Calu3 (cell line): ENCODE measurements around the gene TPSB2. TPM values are rescaled to one million over a fixed set of nuclear protein-coding genes. Genes with fewer than 3 reads are reported as not detected.
"Not testable (repeated sequence)": the region's sequence is repeated elsewhere in the genome, so short reads cannot be mapped to it uniquely, and the experiment has no call there.

Experiments used
- BruUV-seq: library from RNA; stranded (reverse); fragments of 400-500 nt; replicated peaks from 2 replicates; lab custom pipeline; 2021; lab: Mats Ljungman, UMichigan
- CTCF ChIA-PET: fragments of 300-600 bp; sonication (Branson Sonifier 250); formaldehyde crosslinking; loops from one replicate; lab custom pipeline; 2022; ENCODE audit warnings: antibody characterized with exemption; lab: Charles Lee
- DNase-seq: peaks from one replicate; pipeline ENCODE4 v3.0.0; 2022
- H3K27ac Mint-ChIP-seq: one replicate; pipeline ENCODE4 v1.8.0; 2022; ENCODE audit warnings: mixed read lengths; ENCODE audit not compliant: unreplicated experiment
- H3K27me3 Mint-ChIP-seq: one replicate; pipeline ENCODE4 v1.8.0; 2022; ENCODE audit warnings: mixed read lengths; ENCODE audit not compliant: unreplicated experiment
- H3K36me3 Mint-ChIP-seq: one replicate; pipeline ENCODE4 v1.8.0; 2022; ENCODE audit warnings: mild to moderate bottlenecking, moderate library complexity, mixed read lengths; ENCODE audit not compliant: insufficient read depth, unreplicated experiment
- H3K4me1 Mint-ChIP-seq: one replicate; pipeline ENCODE4 v1.8.0; 2022; ENCODE audit warnings: mild to moderate bottlenecking, low read depth, mixed read lengths; ENCODE audit not compliant: unreplicated experiment
- H3K4me3 Mint-ChIP-seq: one replicate; pipeline ENCODE4 v1.8.0; 2022; ENCODE audit warnings: mild to moderate bottlenecking, low read depth, moderate library complexity, mixed read lengths; ENCODE audit not compliant: unreplicated experiment
- H3K9me3 Mint-ChIP-seq: one replicate; pipeline ENCODE4 v1.8.0; 2022; ENCODE audit warnings: low read depth, mixed read lengths; ENCODE audit not compliant: unreplicated experiment
- CTCF ChIP-seq: fragments of 200-600 bp; IDR thresholded peaks from one replicate; pipeline ENCODE4 v1.8.0; 2022; ENCODE audit warnings: antibody characterized with exemption; ENCODE audit not compliant: unreplicated experiment
- intact Hi-C: fragments of 100-400 bp; cut with micrococcal nuclease; formaldehyde crosslinking; loops from one replicate; pipeline ENCODE4 v1.10.0; 2022; ENCODE audit not compliant: unreplicated experiment
- total RNA-seq: library from RNA; stranded (reverse); gene quantifications from 2 replicates; pipeline ENCODE4 v1.2.3, GENCODE V29; 2022

The TPSB2 gene
- total RNA-seq, 1 experiment from 2014 or later = not detected

- CTCF ChIA-PET = no interaction called here
- no peak overlapping the region for H3K27ac Mint-ChIP-seq
Observed at GRCh38 chr16:1256874-1257322, 26.9 kb upstream of the TPSB2 start.

DNA sequence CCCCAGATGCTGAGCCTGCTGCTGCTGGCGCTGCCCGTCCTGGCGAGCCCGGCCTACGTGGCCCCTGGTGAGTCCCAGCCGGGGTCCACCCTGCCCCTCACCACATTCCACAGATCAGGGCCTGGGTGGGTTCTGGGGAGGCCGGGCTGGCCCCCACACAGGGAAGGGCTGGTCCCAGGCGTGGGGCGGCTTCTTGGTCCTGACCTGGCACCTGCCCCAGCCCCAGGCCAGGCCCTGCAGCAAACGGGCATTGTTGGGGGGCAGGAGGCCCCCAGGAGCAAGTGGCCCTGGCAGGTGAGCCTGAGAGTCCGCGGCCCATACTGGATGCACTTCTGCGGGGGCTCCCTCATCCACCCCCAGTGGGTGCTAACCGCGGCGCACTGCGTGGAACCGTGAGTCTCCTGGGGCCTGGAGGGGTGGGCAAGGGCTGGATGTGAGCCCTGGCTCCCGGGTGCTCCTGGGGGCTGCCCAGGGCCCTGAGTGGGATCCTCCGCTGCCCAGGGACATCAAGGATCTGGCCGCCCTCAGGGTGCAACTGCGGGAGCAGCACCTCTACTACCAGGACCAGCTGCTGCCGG, 26.4 kb upstream of the TPSB2 start:
- not testable (repeated sequence) for H3K4me1 Mint-ChIP-seq
- peaks cover 60% of the 10 kb centered on the region for H3K27me3 Mint-ChIP-seq

More at GRCh38 chr16:1256874-1257322, 26.9 kb upstream of the TPSB2 start:
- no peak overlapping the region for H3K4me3 Mint-ChIP-seq
- no TSS peak for BruUV-seq
- no peak for DNase-seq
- H3K4me1 Mint-ChIP-seq = peaks cover 10% of the 10 kb centered on the region
- H3K9me3 Mint-ChIP-seq = no peaks in the 10 kb centered on the region
- intact Hi-C loops = no loop called here
- H3K27me3 Mint-ChIP-seq = peaks cover 65% of the 10 kb centered on the region
- H3K36me3 Mint-ChIP-seq = peaks cover 12% of the 10 kb centered on the region
- TF ChIP-seq CTCF = no peak

GRCh38 chr16:1255276-1256122, 25.5 kb upstream of the TPSB2 start, which contains the start of gene TPSD1:
TSS of gene TPSD1 (plus strand) at chr16:1256069. CDS start at chr16:1256281, 212 bp downstream.
- H3K27ac Mint-ChIP-seq, H3K4me3 Mint-ChIP-seq, BruUV-seq, H3K4me1 Mint-ChIP-seq, intact Hi-C loops, DNase-seq, H3K9me3 Mint-ChIP-seq, CTCF ChIA-PET: not testable (repeated sequence)
- Mint-ChIP-seq H3K36me3 (peaks cover 12% of the 10 kb centered on the region), H3K27me3 (peaks cover 51% of the 10 kb centered on the region)

More for the DNA sequence above, 26.4 kb upstream of the TPSB2 start:
- intact Hi-C loops, BruUV-seq, H3K27ac Mint-ChIP-seq, DNase-seq, H3K4me3 Mint-ChIP-seq, H3K9me3 Mint-ChIP-seq, CTCF ChIA-PET: not testable (repeated sequence)
- peaks cover 12% of the 10 kb centered on the region for H3K36me3 Mint-ChIP-seq

DNA sequence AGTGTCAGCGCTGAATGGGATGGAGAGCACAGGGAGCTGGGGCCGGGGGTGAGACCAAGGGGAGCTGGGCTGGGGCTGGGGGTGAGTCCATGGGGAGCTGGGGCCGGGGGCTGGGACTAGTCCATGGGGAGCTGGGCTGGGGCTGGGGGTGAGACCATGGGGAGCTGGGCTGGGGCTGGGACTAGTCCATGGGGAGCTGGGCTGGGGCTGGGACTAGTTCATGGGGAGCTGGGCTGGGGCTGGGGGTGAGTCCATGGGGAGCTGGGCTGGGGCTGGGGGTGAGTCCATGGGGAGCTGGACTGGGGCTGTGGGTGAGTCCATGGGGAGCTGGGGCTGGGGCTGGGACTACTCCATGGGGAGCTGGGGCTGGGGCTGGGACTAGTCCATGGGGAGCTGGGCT, 24.8 kb upstream of the TPSB2 start:
- Mint-ChIP-seq H3K36me3 (peaks cover 12% of the 10 kb centered on the region), H3K27me3 (peaks cover 45% of the 10 kb centered on the region)
- H3K9me3 Mint-ChIP-seq, DNase-seq, BruUV-seq, H3K27ac Mint-ChIP-seq, H3K4me1 Mint-ChIP-seq, intact Hi-C loops, CTCF ChIA-PET, H3K4me3 Mint-ChIP-seq: not testable (repeated sequence)

- H3K9me3 Mint-ChIP-seq, CTCF ChIA-PET, H3K4me1 Mint-ChIP-seq, intact Hi-C loops, DNase-seq, H3K27ac Mint-ChIP-seq, H3K4me3 Mint-ChIP-seq, BruUV-seq, H3K36me3 Mint-ChIP-seq: not testable (repeated sequence)
- H3K27me3 Mint-ChIP-seq = peaks cover 35% of the 10 kb centered on the region
Observed at GRCh38 chr16:1253701-1254364, 23.8 kb upstream of the TPSB2 start.

DNA sequence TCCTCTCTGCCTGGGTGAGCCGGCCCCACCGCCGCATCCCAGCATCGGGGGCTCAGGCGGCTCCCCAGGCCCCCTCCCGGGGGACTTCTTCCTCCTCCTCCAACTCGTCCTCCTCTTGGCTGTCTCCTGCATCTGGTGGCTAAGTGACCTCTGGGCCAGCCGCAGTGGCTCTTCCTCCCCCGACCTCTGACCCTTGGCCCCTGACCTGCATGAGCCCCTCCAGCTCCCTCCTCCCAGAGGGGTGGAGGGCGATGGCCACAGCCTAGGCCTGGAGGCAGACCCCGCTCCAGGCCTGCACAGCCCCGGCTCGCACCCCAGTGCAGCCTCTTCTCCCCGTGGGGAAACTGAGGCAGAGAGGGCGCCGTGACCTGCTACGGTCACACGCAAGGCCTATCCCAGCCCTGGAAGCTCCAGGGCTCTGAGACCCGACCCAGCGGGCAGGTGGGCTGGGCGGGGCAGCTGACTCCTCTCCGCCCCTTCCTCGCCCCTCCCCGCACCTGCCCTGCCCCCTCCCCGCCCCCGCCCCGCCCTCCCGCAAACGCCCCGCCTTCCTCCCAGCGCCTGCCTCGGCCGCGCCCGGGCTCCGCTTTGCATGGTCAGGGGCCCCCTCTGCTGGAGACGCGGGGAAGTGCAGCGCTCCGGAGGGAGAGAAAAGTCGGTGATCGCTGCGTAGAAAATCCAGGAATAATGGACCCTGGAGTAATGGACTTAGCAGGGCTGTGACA, 19.2 kb upstream of the TPSB2 start:
- intact Hi-C loops = not testable (repeated sequence)

GRCh38 chr16:1247903-1248537, 18.0 kb upstream of the TPSB2 start:
- H3K4me3 Mint-ChIP-seq, H3K36me3 Mint-ChIP-seq, H3K4me1 Mint-ChIP-seq, H3K27ac Mint-ChIP-seq, H3K9me3 Mint-ChIP-seq, intact Hi-C loops, DNase-seq, BruUV-seq: not testable (repeated sequence)
- peaks cover 45% of the 10 kb centered on the region for H3K27me3 Mint-ChIP-seq
- CTCF ChIA-PET = interaction anchor here (1.2 kb wide), 1 partner anchor 29 kb away, joined by 3 read pairs; no protein-coding TSS in a partner anchor

More for the DNA sequence above, 19.2 kb upstream of the TPSB2 start:
- peaks cover 36% of the 10 kb centered on the region for H3K27me3 Mint-ChIP-seq
- H3K27ac Mint-ChIP-seq, CTCF ChIA-PET, DNase-seq, H3K36me3 Mint-ChIP-seq, H3K4me1 Mint-ChIP-seq, BruUV-seq, H3K9me3 Mint-ChIP-seq, H3K4me3 Mint-ChIP-seq: not testable (repeated sequence)
